Measurements from ENCODE around the gene MAN2B2.

MAN2B2 gene

GRCh38 chr4:6568148-6568547 is 6.8 kb upstream of the MAN2B2 start:
- DNase-seq: no peak

GRCh38 chr4:6568689-6569332 is 6.2 kb upstream of the MAN2B2 start:
- no peak for DNase-seq

GRCh38 chr4:6571608-6572007 is 3.4 kb upstream of the MAN2B2 start:
- DNase-seq: no peak

- no peak for DNase-seq
Observed at GRCh38 chr4:6573551-6573950, 1.4 kb upstream of the MAN2B2 start.

GRCh38 chr4:6573986-6574746 is 823 bp upstream of the MAN2B2 start:
- no peak for DNase-seq

GRCh38 chr4:6575503-6576240 is 683 bp downstream of the MAN2B2 start:
- DNase-seq: no peak

- DNase-seq: no peak
Observed at GRCh38 chr4:6576512-6576911, 1.5 kb downstream of the MAN2B2 start.

GRCh38 chr4:6576932-6577331 is 1.9 kb downstream of the MAN2B2 start:
- no peak for DNase-seq

- no peak for DNase-seq
Observed at GRCh38 chr4:6577409-6577808, 2.4 kb downstream of the MAN2B2 start.

- no peak for DNase-seq
Observed at GRCh38 chr4:6578221-6578620, 3.2 kb downstream of the MAN2B2 start.

GRCh38 chr4:6580353-6580752 is 5.4 kb downstream of the MAN2B2 start:
- DNase-seq: no peak

- DNase-seq: no peak
Observed at GRCh38 chr4:6581566-6582121, 6.7 kb downstream of the MAN2B2 start.

- no peak for DNase-seq
Observed at GRCh38 chr4:6582889-6583490, 8.0 kb downstream of the MAN2B2 start.

- DNase-seq: no peak
Observed at GRCh38 chr4:6584865-6585264, 9.9 kb downstream of the MAN2B2 start.

GRCh38 chr4:6586715-6587325 is 11.8 kb downstream of the MAN2B2 start:
- DNase-seq: no peak

GRCh38 chr4:6589444-6589843 is 14.5 kb downstream of the MAN2B2 start:
- DNase-seq: no peak

GRCh38 chr4:6591313-6591712 is 16.3 kb downstream of the MAN2B2 start:
- DNase-seq: no peak

- DNase-seq: no peak
Observed at GRCh38 chr4:6591781-6592180, 16.8 kb downstream of the MAN2B2 start.

- DNase-seq: no peak
Observed at GRCh38 chr4:6592804-6593563, 18.0 kb downstream of the MAN2B2 start.

GRCh38 chr4:6594341-6594740 is 19.4 kb downstream of the MAN2B2 start:
- DNase-seq: no peak

- no peak for DNase-seq
Observed at GRCh38 chr4:6594826-6595355, 19.9 kb downstream of the MAN2B2 start.
